Measurements from ENCODE around the gene PAK4. TPM values are rescaled to one million over a fixed set of nuclear protein-coding genes. Genes with fewer than 3 reads are reported as not detected.
A peak's percentile ranks its signal among the peaks of the same experiment; 100 is the strongest.
"Not testable (repeated sequence)": the region's sequence is repeated elsewhere in the genome, so short reads cannot be mapped to it uniquely, and the experiment has no call there.

Gene PAK4
- total RNA-seq, 1 donor from 2014 or later, result 2.1 TPM

GRCh38 chr19:39113199-39113598 lies 12.4 kb upstream of the PAK4 start:
- H3K9ac ChIP-seq (ENCODE audit: low read depth in 1 of 3, low read length in 3 of 3), result no peak overlapping the region
- H3K36me3 ChIP-seq (ENCODE audit: control insufficient read depth in 3 of 3, insufficient read depth in 3 of 3, low read length in 3 of 3), result no peaks in the 10 kb centered on the region
- no peak overlapping the region for H3K27ac ChIP-seq (ENCODE audit: low read depth, low read length)
- no peak overlapping the region for H3K4me3 ChIP-seq (ENCODE audit: low read length in 3 of 3)
- no peaks in the 10 kb centered on the region for H3K4me1 ChIP-seq (ENCODE audit: control insufficient read depth in 3 of 3, insufficient read depth in 3 of 3, low read length in 3 of 3)
- H3K9me3 ChIP-seq (ENCODE audit: control insufficient read depth in 3 of 3, low read length in 3 of 3), result no peaks in the 10 kb centered on the region
- H3K27me3 ChIP-seq (ENCODE audit: control insufficient read depth in 3 of 3, insufficient read depth in 3 of 3, low read length in 3 of 3), result peaks cover 10 to 28% (median 25%) of the 10 kb centered on the region in 3 donors

GRCh38 chr19:39115105-39115847 lies 10.3 kb upstream of the PAK4 start:
- H3K27me3 ChIP-seq (ENCODE audit: control insufficient read depth in 3 of 3, insufficient read depth in 3 of 3, low read length in 3 of 3), result peaks cover 10 to 18% (median 18%) of the 10 kb centered on the region in 3 donors
- no peaks in the 10 kb centered on the region for H3K4me1 ChIP-seq (ENCODE audit: control insufficient read depth in 3 of 3, insufficient read depth in 3 of 3, low read length in 3 of 3)
- H3K4me3 ChIP-seq (ENCODE audit: low read length in 3 of 3), result no peak overlapping the region

GRCh38 chr19:39117023-39117422 lies 8.6 kb upstream of the PAK4 start:
- not testable (repeated sequence) for H3K9me3 ChIP-seq (ENCODE audit: control insufficient read depth in 3 of 3, low read length in 3 of 3); H3K27ac ChIP-seq (ENCODE audit: low read depth, low read length); H3K9ac ChIP-seq (ENCODE audit: low read depth in 1 of 3, low read length in 3 of 3); H3K4me3 ChIP-seq (ENCODE audit: low read length in 3 of 3); H3K4me1 ChIP-seq (ENCODE audit: control insufficient read depth in 3 of 3, insufficient read depth in 3 of 3, low read length in 3 of 3); H3K36me3 ChIP-seq (ENCODE audit: control insufficient read depth in 3 of 3, insufficient read depth in 3 of 3, low read length in 3 of 3)
- H3K27me3 ChIP-seq (ENCODE audit: control insufficient read depth in 3 of 3, insufficient read depth in 3 of 3, low read length in 3 of 3), result peaks cover 5 to 19% (median 7%) of the 10 kb centered on the region in 3 donors

More at GRCh38 chr19:39115105-39115847, 10.3 kb upstream of the PAK4 start:
- Histone ChIP-seq H3K27ac (ENCODE audit: low read depth, low read length) (no peak overlapping the region), H3K9ac (ENCODE audit: low read depth in 1 of 3, low read length in 3 of 3) (no peak overlapping the region), H3K9me3 (ENCODE audit: control insufficient read depth in 3 of 3, low read length in 3 of 3) (no peaks in the 10 kb centered on the region), H3K36me3 (ENCODE audit: control insufficient read depth in 3 of 3, insufficient read depth in 3 of 3, low read length in 3 of 3) (no peaks in the 10 kb centered on the region)

- Histone ChIP-seq H3K27ac (ENCODE audit: low read depth, low read length) (no peak overlapping the region), H3K36me3 (ENCODE audit: control insufficient read depth in 3 of 3, insufficient read depth in 3 of 3, low read length in 3 of 3) (no peaks in the 10 kb centered on the region), H3K27me3 (ENCODE audit: control insufficient read depth in 3 of 3, insufficient read depth in 3 of 3, low read length in 3 of 3) (peaks cover 0 to 7% (median 0%) of the 10 kb centered on the region in 3 donors), H3K9ac (ENCODE audit: low read depth in 1 of 3, low read length in 3 of 3) (no peak overlapping the region), H3K4me3 (ENCODE audit: low read length in 3 of 3) (no peak overlapping the region), H3K9me3 (ENCODE audit: control insufficient read depth in 3 of 3, low read length in 3 of 3) (no peaks in the 10 kb centered on the region), H3K4me1 (ENCODE audit: control insufficient read depth in 3 of 3, insufficient read depth in 3 of 3, low read length in 3 of 3) (no peaks in the 10 kb centered on the region)
These were observed 5.8 kb upstream of the PAK4 start for GRCh38 chr19:39119830-39120229.

- no peak overlapping the region for H3K27ac ChIP-seq (ENCODE audit: low read depth, low read length)
These were observed 2.5 kb upstream of the PAK4 start for GRCh38 chr19:39122934-39123731.

GRCh38 chr19:39124136-39124764 lies 1.3 kb upstream of the PAK4 start:
- H3K27me3 ChIP-seq (ENCODE audit: control insufficient read depth in 3 of 3, insufficient read depth in 3 of 3, low read length in 3 of 3), result peaks cover 0 to 5% (median 0%) of the 10 kb centered on the region in 3 donors
- H3K9me3 ChIP-seq (ENCODE audit: control insufficient read depth in 3 of 3, low read length in 3 of 3), result no peaks in the 10 kb centered on the region
- H3K36me3 ChIP-seq (ENCODE audit: control insufficient read depth in 3 of 3, insufficient read depth in 3 of 3, low read length in 3 of 3), result no peaks in the 10 kb centered on the region
- H3K4me1 ChIP-seq (ENCODE audit: control insufficient read depth in 3 of 3, insufficient read depth in 3 of 3, low read length in 3 of 3), result peaks cover 12 to 26% (median 24%) of the 10 kb centered on the region in 3 donors
- H3K4me3 ChIP-seq (ENCODE audit: low read length in 3 of 3), result no peak overlapping the region
- no peak overlapping the region for H3K9ac ChIP-seq (ENCODE audit: low read depth in 1 of 3, low read length in 3 of 3)
- H3K27ac ChIP-seq (ENCODE audit: low read depth, low read length), result no peak overlapping the region

More at GRCh38 chr19:39122934-39123731, 2.5 kb upstream of the PAK4 start:
- Histone ChIP-seq H3K4me1 (ENCODE audit: control insufficient read depth in 3 of 3, insufficient read depth in 3 of 3, low read length in 3 of 3) (peaks cover 10 to 21% (median 19%) of the 10 kb centered on the region in 3 donors), H3K9ac (ENCODE audit: low read depth in 1 of 3, low read length in 3 of 3) (no peak overlapping the region), H3K36me3 (ENCODE audit: control insufficient read depth in 3 of 3, insufficient read depth in 3 of 3, low read length in 3 of 3) (no peaks in the 10 kb centered on the region), H3K27me3 (ENCODE audit: control insufficient read depth in 3 of 3, insufficient read depth in 3 of 3, low read length in 3 of 3) (peaks cover 0 to 5% (median 0%) of the 10 kb centered on the region in 3 donors), H3K9me3 (ENCODE audit: control insufficient read depth in 3 of 3, low read length in 3 of 3) (no peaks in the 10 kb centered on the region), H3K4me3 (ENCODE audit: low read length in 3 of 3) (no peak overlapping the region)

- peak overlapping the region; percentile 67 to 92 (median 68) for H3K4me3 ChIP-seq (ENCODE audit: low read length in 3 of 3)
- no peaks in the 10 kb centered on the region for H3K9me3 ChIP-seq (ENCODE audit: control insufficient read depth in 3 of 3, low read length in 3 of 3)
- peaks cover 0 to 5% (median 0%) of the 10 kb centered on the region in 3 donors for H3K27me3 ChIP-seq (ENCODE audit: control insufficient read depth in 3 of 3, insufficient read depth in 3 of 3, low read length in 3 of 3)
- peaks cover 12 to 30% (median 25%) of the 10 kb centered on the region in 3 donors for H3K4me1 ChIP-seq (ENCODE audit: control insufficient read depth in 3 of 3, insufficient read depth in 3 of 3, low read length in 3 of 3)
- no peaks in the 10 kb centered on the region for H3K36me3 ChIP-seq (ENCODE audit: control insufficient read depth in 3 of 3, insufficient read depth in 3 of 3, low read length in 3 of 3)
- peak overlapping the region; percentile 44 to 80 (median 76) for H3K9ac ChIP-seq (ENCODE audit: low read depth in 1 of 3, low read length in 3 of 3)
- H3K27ac ChIP-seq (ENCODE audit: low read depth, low read length), result peak overlapping the region; percentile 56
These were observed 410 bp upstream of the PAK4 start for GRCh38 chr19:39125199-39125553.

- Histone ChIP-seq H3K4me1 (ENCODE audit: control insufficient read depth in 3 of 3, insufficient read depth in 3 of 3, low read length in 3 of 3) (peaks cover 24 to 39% (median 34%) of the 10 kb centered on the region in 3 donors), H3K27me3 (ENCODE audit: control insufficient read depth in 3 of 3, insufficient read depth in 3 of 3, low read length in 3 of 3) (no peaks in the 10 kb centered on the region), H3K27ac (ENCODE audit: low read depth, low read length) (no peak overlapping the region), H3K36me3 (ENCODE audit: control insufficient read depth in 3 of 3, insufficient read depth in 3 of 3, low read length in 3 of 3) (no peaks in the 10 kb centered on the region), H3K4me3 (ENCODE audit: low read length in 3 of 3) (peak overlapping the region; percentile 67 to 92 (median 75)), H3K9ac (ENCODE audit: low read depth in 1 of 3, low read length in 3 of 3) (peak overlapping the region; percentile 72 to 82 (median 80)), H3K9me3 (ENCODE audit: control insufficient read depth in 3 of 3, low read length in 3 of 3) (no peaks in the 10 kb centered on the region)
These were observed 964 bp downstream of the PAK4 start for GRCh38 chr19:39126312-39127187.

GRCh38 chr19:39127812-39128515 lies 2.4 kb downstream of the PAK4 start:
- Histone ChIP-seq H3K4me1 (ENCODE audit: control insufficient read depth in 3 of 3, insufficient read depth in 3 of 3, low read length in 3 of 3) (peaks cover 33 to 42% (median 42%) of the 10 kb centered on the region in 3 donors), H3K27ac (ENCODE audit: low read depth, low read length) (no peak overlapping the region)

More at GRCh38 chr19:39127812-39128515, 2.4 kb downstream of the PAK4 start:
- Histone ChIP-seq H3K4me3 (ENCODE audit: low read length in 3 of 3) (no peak overlapping the region), H3K36me3 (ENCODE audit: control insufficient read depth in 3 of 3, insufficient read depth in 3 of 3, low read length in 3 of 3) (no peaks in the 10 kb centered on the region), H3K9ac (ENCODE audit: low read depth in 1 of 3, low read length in 3 of 3) (no peak overlapping the region), H3K27me3 (ENCODE audit: control insufficient read depth in 3 of 3, insufficient read depth in 3 of 3, low read length in 3 of 3) (no peaks in the 10 kb centered on the region), H3K9me3 (ENCODE audit: control insufficient read depth in 3 of 3, low read length in 3 of 3) (no peaks in the 10 kb centered on the region)
